Astrocyte (in vitro differentiated cells and primary cell): ENCODE measurements around the gene NECTIN1.

Experiments used
- CTCF ChIP-seq: IDR thresholded peaks from 2 replicates; pipeline ENCODE4 v1.5.1; 2011; ENCODE audit warnings: low read depth, mild to moderate bottlenecking, inconsistent platforms, low read length, moderate library complexity; ENCODE audit not compliant: insufficient read depth
- EZH2 ChIP-seq: IDR thresholded peaks from 2 replicates; pipeline ENCODE4 v1.6.1; 2012; ENCODE audit warnings: mild to moderate bottlenecking, low read length, inconsistent platforms; ENCODE audit not compliant: insufficient read depth

- TF ChIP-seq CTCF = no peak
- no peak for TF ChIP-seq EZH2
Measured at GRCh38 chr11:119730789-119731386, 1.9 kb upstream of the NECTIN1 start.
